Stimulated activated naive B cell treated with anti-CD40 and anti-IgM and Interleukin-4, amounts not matched to agents 10 μg/mL and 1 μg/mL and 100 μg/mL, for 72 hours (primary cell): ENCODE data around the gene TMBIM1.
"Not testable (repeated sequence)": the region's sequence is repeated elsewhere in the genome, so short reads cannot be mapped to it uniquely, and the experiment has no call there.

Experiments used
- ATAC-seq, 2 donors: fragments of 150-1000 bp; cut with Tn5 transposase; replicated peaks; 2 replicates each; pipeline ENCODE4 v1.10.0; 2021; ENCODE audit warnings: moderate library complexity in 1 of 2
- DNase-seq: peaks from one replicate; pipeline ENCODE4 v3.0.0; 2021
- H3K27ac Mint-ChIP-seq: one replicate; pipeline ENCODE4 v1.8.0; 2022; ENCODE audit warnings: mild to moderate bottlenecking, mixed read lengths
- H3K27me3 Mint-ChIP-seq, 2 donors: one replicate each; pipeline ENCODE4 v1.8.0; 2022; ENCODE audit warnings: mixed read lengths in 2 of 2
- H3K36me3 Mint-ChIP-seq, 2 donors: one replicate each; pipeline ENCODE4 v1.8.0; 2022; ENCODE audit warnings: mixed read lengths in 2 of 2, mild to moderate bottlenecking in 1 of 2
- H3K4me1 Mint-ChIP-seq, 2 donors: one replicate each; pipeline ENCODE4 v1.8.0; 2022; ENCODE audit warnings: mixed read lengths in 2 of 2, mild to moderate bottlenecking in 1 of 2
- H3K4me3 Mint-ChIP-seq, 2 donors: one replicate each; pipeline ENCODE4 v1.8.0; 2022; ENCODE audit warnings: mild to moderate bottlenecking in 2 of 2, mixed read lengths in 2 of 2, moderate library complexity in 1 of 2
- H3K9me3 Mint-ChIP-seq, 2 donors: one replicate each; pipeline ENCODE4 v1.8.0; 2022; ENCODE audit warnings: mixed read lengths in 2 of 2, mild to moderate bottlenecking in 1 of 2

Gene TMBIM1

GRCh38 chr2:218275371-218276072 lies 16.8 kb downstream of the TMBIM1 start:
- Mint-ChIP-seq H3K27me3 (no peaks in the 10 kb centered on the region), H3K27ac (peak overlapping the region; percentile 69), H3K4me1 (peaks cover 41 to 60% of the 10 kb centered on the region in 2 donors), H3K36me3 (peaks cover 26 to 63% of the 10 kb centered on the region in 2 donors), H3K9me3 (no peaks in the 10 kb centered on the region), H3K4me3 (no peak overlapping the region)
- ATAC-seq (no peak), DNase-seq (no peak)

- ATAC-seq: no peak
- Mint-ChIP-seq H3K9me3 (no peaks in the 10 kb centered on the region), H3K4me3 (no peak overlapping the region), H3K27ac (peak overlapping the region; percentile 69), H3K4me1 (peaks cover 36 to 60% of the 10 kb centered on the region in 2 donors), H3K36me3 (peaks cover 19 to 54% of the 10 kb centered on the region in 2 donors), H3K27me3 (no peaks in the 10 kb centered on the region)
- no peak for DNase-seq
Observed at GRCh38 chr2:218274586-218274985, 17.7 kb downstream of the TMBIM1 start.

GRCh38 chr2:218273908-218274249 lies 18.4 kb downstream of the TMBIM1 start:
- DNase-seq: no peak
- Mint-ChIP-seq H3K27me3 (no peaks in the 10 kb centered on the region), H3K4me3 (no peak overlapping the region), H3K4me1 (peaks cover 40 to 67% of the 10 kb centered on the region in 2 donors), H3K36me3 (peaks cover 20 to 52% of the 10 kb centered on the region in 2 donors), H3K27ac (peak overlapping the region; percentile 65), H3K9me3 (no peaks in the 10 kb centered on the region)
- no peak for ATAC-seq

- not testable (repeated sequence) for H3K27me3 Mint-ChIP-seq, ATAC-seq, H3K9me3 Mint-ChIP-seq, H3K4me3 Mint-ChIP-seq, DNase-seq
- peaks cover 40 to 68% of the 10 kb centered on the region in 2 donors for H3K4me1 Mint-ChIP-seq
- peak overlapping the region; percentile 86 for H3K27ac Mint-ChIP-seq
- H3K36me3 Mint-ChIP-seq: peaks cover 20 to 50% of the 10 kb centered on the region in 2 donors
Observed at GRCh38 chr2:218273214-218273907, 18.9 kb downstream of the TMBIM1 start.

- peaks cover 40 to 69% of the 10 kb centered on the region in 2 donors for H3K4me1 Mint-ChIP-seq
- peaks cover 21 to 47% of the 10 kb centered on the region in 2 donors for H3K36me3 Mint-ChIP-seq
- H3K27ac Mint-ChIP-seq: peak overlapping the region; percentile 86
Observed at GRCh38 chr2:218272531-218273212, 19.6 kb downstream of the TMBIM1 start.

GRCh38 chr2:218271865-218272530 lies 20.3 kb downstream of the TMBIM1 start:
- Mint-ChIP-seq H3K27ac (peak overlapping the region; percentile 86), H3K27me3 (no peaks in the 10 kb centered on the region), H3K36me3 (peaks cover 23 to 47% of the 10 kb centered on the region in 2 donors), H3K9me3 (no peaks in the 10 kb centered on the region), H3K4me1 (peaks cover 45 to 70% of the 10 kb centered on the region in 2 donors), H3K4me3 (peak overlapping the region; percentile 89 to 99)
- DNase-seq: no peak
- no peak for ATAC-seq

More at GRCh38 chr2:218272531-218273212, 19.6 kb downstream of the TMBIM1 start:
- H3K27me3 Mint-ChIP-seq: no peaks in the 10 kb centered on the region
- no peaks in the 10 kb centered on the region for H3K9me3 Mint-ChIP-seq
- H3K4me3 Mint-ChIP-seq: peak overlapping the region in 1 of 2 donors; percentile 32
- peak; percentile 49 to 53 for ATAC-seq
- DNase-seq: peak; percentile 77

- Mint-ChIP-seq H3K4me3 (peak overlapping the region; percentile 89 to 99), H3K27me3 (no peaks in the 10 kb centered on the region), H3K9me3 (no peaks in the 10 kb centered on the region), H3K27ac (peak overlapping the region; percentile 42), H3K36me3 (peaks cover 23 to 46% of the 10 kb centered on the region in 2 donors), H3K4me1 (peaks cover 48 to 69% of the 10 kb centered on the region in 2 donors)
- ATAC-seq: no peak
- DNase-seq: no peak
Observed at GRCh38 chr2:218271487-218271797, 20.9 kb downstream of the TMBIM1 start.

GRCh38 chr2:218270721-218271486 lies 21.4 kb downstream of the TMBIM1 start:
- no peaks in the 10 kb centered on the region for H3K27me3 Mint-ChIP-seq
- peak overlapping the region; percentile 98 for H3K27ac Mint-ChIP-seq
- H3K4me3 Mint-ChIP-seq: peak overlapping the region; percentile 89 to 99
- no peak for ATAC-seq
- no peak for DNase-seq
- H3K4me1 Mint-ChIP-seq: peaks cover 48 to 69% of the 10 kb centered on the region in 2 donors
- H3K9me3 Mint-ChIP-seq: no peaks in the 10 kb centered on the region
- peaks cover 25 to 48% of the 10 kb centered on the region in 2 donors for H3K36me3 Mint-ChIP-seq

GRCh38 chr2:218269900-218270720 lies 22.2 kb downstream of the TMBIM1 start, which contains the start of the genes AAMP and PNKD:
Gene AAMP (minus strand): TSS chr2:218270137. CDS start chr2:218270086, 51 bp downstream.
Gene PNKD (plus strand): TSS chr2:218270519. CDS start chr2:218270536, 17 bp downstream.
- Mint-ChIP-seq H3K36me3 (peaks cover 31 to 51% of the 10 kb centered on the region in 2 donors), H3K27ac (peak within 1 kb of the TSS; percentile 98), H3K27me3 (no peaks in the 10 kb centered on the region), H3K4me1 (peaks cover 49 to 73% of the 10 kb centered on the region in 2 donors), H3K4me3 (peak within 1 kb of the TSS; percentile 89 to 99), H3K9me3 (no peaks in the 10 kb centered on the region)
- DNase-seq: peak; percentile 100
- peak; percentile 88 to 90 for ATAC-seq

GRCh38 chr2:218267259-218267658 lies 25.0 kb downstream of the TMBIM1 start:
- Mint-ChIP-seq H3K4me3 (no peak overlapping the region), H3K27ac (no peak overlapping the region), H3K4me1 (peaks cover 44 to 70% of the 10 kb centered on the region in 2 donors), H3K36me3 (peaks cover 40 to 53% of the 10 kb centered on the region in 2 donors), H3K27me3 (no peaks in the 10 kb centered on the region), H3K9me3 (no peaks in the 10 kb centered on the region)
- no peak for ATAC-seq
- no peak for DNase-seq

GRCh38 chr2:218266316-218266979 lies 25.9 kb downstream of the TMBIM1 start:
- peaks cover 41 to 70% of the 10 kb centered on the region in 2 donors for H3K4me1 Mint-ChIP-seq
- ATAC-seq (no peak), DNase-seq (no peak)
- H3K4me3 Mint-ChIP-seq: no peak overlapping the region
- H3K36me3 Mint-ChIP-seq: peaks cover 40 to 48% of the 10 kb centered on the region in 2 donors
- no peaks in the 10 kb centered on the region for H3K9me3 Mint-ChIP-seq
- H3K27ac Mint-ChIP-seq: no peak overlapping the region
- no peaks in the 10 kb centered on the region for H3K27me3 Mint-ChIP-seq

GRCh38 chr2:218265626-218266025 lies 26.7 kb downstream of the TMBIM1 start:
- ATAC-seq (no peak), DNase-seq (no peak)
- H3K9me3 Mint-ChIP-seq: no peaks in the 10 kb centered on the region
- H3K4me3 Mint-ChIP-seq: no peak overlapping the region
- no peak overlapping the region for H3K27ac Mint-ChIP-seq
- no peaks in the 10 kb centered on the region for H3K27me3 Mint-ChIP-seq
- H3K36me3 Mint-ChIP-seq: peaks cover 40 to 51% of the 10 kb centered on the region in 2 donors
- peaks cover 43 to 71% of the 10 kb centered on the region in 2 donors for H3K4me1 Mint-ChIP-seq
